SK-N-SH treated with all-trans-retinoic acid at 6 μM for 48 hours (cell line): ENCODE measurements around the gene ZNF514.

Experiments used
- ARNTL ChIP-seq: fragments of 450-650 bp; formaldehyde crosslinking; IDR thresholded peaks from 2 replicates; pipeline ENCODE4 v1.5.0; 2020; ENCODE audit warnings: low read depth, mild to moderate bottlenecking, moderate library complexity, borderline replicate concordance
- PPARA ChIP-seq: fragments of 250-450 bp; sonication (Bioruptor Pico); IDR thresholded peaks from 2 replicates; pipeline ENCODE4 v1.5.0; 2020; ENCODE audit warnings: mild to moderate bottlenecking, borderline replicate concordance
- TF ChIP-seq, protein P1 (sequence below): fragments of 250-450 bp; sonication (Bioruptor Pico); IDR thresholded peaks from 2 replicates; pipeline ENCODE4 v1.5.0; 2020; ENCODE audit warnings: mild to moderate bottlenecking, moderate library complexity
- TF ChIP-seq, protein P2 (sequence below): fragments of 250-450 bp; sonication (Bioruptor Pico); IDR thresholded peaks from 2 replicates; pipeline ENCODE4 v1.8.0; 2020; ENCODE audit warnings: mild to moderate bottlenecking, moderate library complexity, borderline replicate concordance

DNA sequence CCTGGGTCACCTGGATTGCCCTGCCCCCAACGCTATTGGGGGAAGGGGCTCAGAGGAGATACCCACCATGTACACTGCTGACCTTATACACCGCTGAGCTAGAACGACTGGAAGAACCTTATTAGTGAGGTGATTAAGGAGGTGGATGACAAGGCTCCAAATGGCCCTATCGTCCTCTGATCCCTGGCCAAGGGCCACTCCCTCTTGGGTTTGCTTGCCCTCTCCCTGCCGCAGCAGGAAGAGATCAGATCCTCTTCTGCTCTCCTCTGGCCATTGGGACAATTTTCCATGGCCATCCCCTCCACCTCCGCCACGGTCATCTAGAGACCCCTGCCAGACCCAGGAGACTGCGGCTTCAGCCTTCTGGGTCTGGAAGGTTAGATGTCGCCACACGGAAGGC lies 1.2 kb downstream of the ZNF514 start:
- TF ChIP-seq, protein P1, sequence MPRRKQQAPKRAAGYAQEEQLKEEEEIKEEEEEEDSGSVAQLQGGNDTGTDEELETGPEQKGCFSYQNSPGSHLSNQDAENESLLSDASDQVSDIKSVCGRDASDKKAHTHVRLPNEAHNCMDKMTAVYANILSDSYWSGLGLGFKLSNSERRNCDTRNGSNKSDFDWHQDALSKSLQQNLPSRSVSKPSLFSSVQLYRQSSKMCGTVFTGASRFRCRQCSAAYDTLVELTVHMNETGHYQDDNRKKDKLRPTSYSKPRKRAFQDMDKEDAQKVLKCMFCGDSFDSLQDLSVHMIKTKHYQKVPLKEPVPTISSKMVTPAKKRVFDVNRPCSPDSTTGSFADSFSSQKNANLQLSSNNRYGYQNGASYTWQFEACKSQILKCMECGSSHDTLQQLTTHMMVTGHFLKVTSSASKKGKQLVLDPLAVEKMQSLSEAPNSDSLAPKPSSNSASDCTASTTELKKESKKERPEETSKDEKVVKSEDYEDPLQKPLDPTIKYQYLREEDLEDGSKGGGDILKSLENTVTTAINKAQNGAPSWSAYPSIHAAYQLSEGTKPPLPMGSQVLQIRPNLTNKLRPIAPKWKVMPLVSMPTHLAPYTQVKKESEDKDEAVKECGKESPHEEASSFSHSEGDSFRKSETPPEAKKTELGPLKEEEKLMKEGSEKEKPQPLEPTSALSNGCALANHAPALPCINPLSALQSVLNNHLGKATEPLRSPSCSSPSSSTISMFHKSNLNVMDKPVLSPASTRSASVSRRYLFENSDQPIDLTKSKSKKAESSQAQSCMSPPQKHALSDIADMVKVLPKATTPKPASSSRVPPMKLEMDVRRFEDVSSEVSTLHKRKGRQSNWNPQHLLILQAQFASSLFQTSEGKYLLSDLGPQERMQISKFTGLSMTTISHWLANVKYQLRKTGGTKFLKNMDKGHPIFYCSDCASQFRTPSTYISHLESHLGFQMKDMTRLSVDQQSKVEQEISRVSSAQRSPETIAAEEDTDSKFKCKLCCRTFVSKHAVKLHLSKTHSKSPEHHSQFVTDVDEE (CRISPR knock-in tag) = no peak
- TF ChIP-seq ARNTL (CRISPR knock-in tag) = no peak
- TF ChIP-seq, protein P2, sequence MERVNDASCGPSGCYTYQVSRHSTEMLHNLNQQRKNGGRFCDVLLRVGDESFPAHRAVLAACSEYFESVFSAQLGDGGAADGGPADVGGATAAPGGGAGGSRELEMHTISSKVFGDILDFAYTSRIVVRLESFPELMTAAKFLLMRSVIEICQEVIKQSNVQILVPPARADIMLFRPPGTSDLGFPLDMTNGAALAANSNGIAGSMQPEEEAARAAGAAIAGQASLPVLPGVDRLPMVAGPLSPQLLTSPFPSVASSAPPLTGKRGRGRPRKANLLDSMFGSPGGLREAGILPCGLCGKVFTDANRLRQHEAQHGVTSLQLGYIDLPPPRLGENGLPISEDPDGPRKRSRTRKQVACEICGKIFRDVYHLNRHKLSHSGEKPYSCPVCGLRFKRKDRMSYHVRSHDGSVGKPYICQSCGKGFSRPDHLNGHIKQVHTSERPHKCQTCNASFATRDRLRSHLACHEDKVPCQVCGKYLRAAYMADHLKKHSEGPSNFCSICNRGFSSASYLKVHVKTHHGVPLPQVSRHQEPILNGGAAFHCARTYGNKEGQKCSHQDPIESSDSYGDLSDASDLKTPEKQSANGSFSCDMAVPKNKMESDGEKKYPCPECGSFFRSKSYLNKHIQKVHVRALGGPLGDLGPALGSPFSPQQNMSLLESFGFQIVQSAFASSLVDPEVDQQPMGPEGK = no peak
- TF ChIP-seq PPARA (CRISPR knock-in tag) = no peak
